Transverse colon (tissue), 4 donors: ENCODE results near the gene SHC2.

ENCODE experiments used
- POLR2A ChIP-seq: fragments of 450-650 bp; IDR thresholded peaks from one replicate; pipeline ENCODE4 v1.6.1; 2016; ENCODE audit warnings: antibody characterized with exemption, mild to moderate bottlenecking, moderate library complexity
- POLR2AphosphoS5 ChIP-seq, 3 donors: sonication (generic); formaldehyde crosslinking; IDR thresholded peaks; one replicate each; pipeline ENCODE4 v1.6.1; 2016; ENCODE audit warnings: antibody characterized with exemption in 3 of 3
- TF ChIP-seq, protein P1 (sequence below), 5 experiments: fragments of 200-600 bp in 3 of 5; fragments of 450-650 bp in 2 of 5; sonication (generic) in 3 of 5; IDR thresholded peaks; 1 replicate in 2 of 5; 2 replicates in 3 of 5; pipeline ENCODE4 v1.5.1; 2016 to 2017; ENCODE audit warnings: antibody characterized with exemption in 5 of 5, inconsistent platforms in 3 of 5, mild to moderate bottlenecking in 2 of 5, moderate library complexity in 1 of 5

DNA sequence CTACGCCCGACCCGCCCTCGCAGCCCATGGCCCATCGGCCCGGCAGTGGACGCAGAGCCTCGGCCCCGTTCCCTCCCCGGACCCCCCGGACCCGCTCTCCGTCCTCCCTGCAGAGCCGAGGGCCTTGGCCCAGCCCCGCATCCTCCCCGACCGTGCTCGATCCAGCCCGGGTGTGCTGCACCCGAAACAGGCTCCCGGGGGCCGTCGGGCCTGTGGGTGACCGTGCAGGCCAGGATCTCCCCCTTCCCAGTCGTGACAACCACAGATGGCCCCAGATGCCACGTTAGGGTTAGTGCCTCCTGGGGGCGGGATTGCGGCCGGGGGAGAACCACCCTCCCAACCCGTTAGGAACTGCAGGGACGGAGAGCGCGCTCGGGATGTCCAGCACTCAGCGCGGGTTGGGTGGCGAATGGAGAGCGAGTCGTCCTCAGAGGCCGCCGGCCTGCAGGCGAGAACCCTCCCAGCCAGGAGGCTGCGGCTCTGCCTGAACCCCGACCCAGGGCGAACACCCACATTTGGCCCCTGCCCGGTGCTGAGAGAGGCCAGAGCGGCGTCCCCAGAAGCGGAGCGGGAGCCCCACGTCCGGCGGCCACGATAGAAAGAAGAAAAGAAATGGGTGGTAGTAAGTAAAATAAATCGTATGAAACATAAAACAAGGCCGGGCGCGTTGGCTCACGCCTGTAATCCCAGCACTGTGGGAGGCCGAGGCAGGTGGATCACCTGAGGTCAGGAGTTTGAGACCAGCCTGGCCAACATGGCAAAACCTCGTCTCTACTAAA is 28.8 kb upstream of the SHC2 start:
- TF ChIP-seq POLR2A (no peak), POLR2AphosphoS5 (IDR thresholded peaks at IDR 0.05) (no peak)
- TF ChIP-seq, protein P1, sequence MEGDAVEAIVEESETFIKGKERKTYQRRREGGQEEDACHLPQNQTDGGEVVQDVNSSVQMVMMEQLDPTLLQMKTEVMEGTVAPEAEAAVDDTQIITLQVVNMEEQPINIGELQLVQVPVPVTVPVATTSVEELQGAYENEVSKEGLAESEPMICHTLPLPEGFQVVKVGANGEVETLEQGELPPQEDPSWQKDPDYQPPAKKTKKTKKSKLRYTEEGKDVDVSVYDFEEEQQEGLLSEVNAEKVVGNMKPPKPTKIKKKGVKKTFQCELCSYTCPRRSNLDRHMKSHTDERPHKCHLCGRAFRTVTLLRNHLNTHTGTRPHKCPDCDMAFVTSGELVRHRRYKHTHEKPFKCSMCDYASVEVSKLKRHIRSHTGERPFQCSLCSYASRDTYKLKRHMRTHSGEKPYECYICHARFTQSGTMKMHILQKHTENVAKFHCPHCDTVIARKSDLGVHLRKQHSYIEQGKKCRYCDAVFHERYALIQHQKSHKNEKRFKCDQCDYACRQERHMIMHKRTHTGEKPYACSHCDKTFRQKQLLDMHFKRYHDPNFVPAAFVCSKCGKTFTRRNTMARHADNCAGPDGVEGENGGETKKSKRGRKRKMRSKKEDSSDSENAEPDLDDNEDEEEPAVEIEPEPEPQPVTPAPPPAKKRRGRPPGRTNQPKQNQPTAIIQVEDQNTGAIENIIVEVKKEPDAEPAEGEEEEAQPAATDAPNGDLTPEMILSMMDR (IDR thresholded peaks at IDR 0.05) = no peak
